ENCODE measurements around the gene XYLT1. TPM values are rescaled to one million over a fixed set of nuclear protein-coding genes. Genes with fewer than 3 reads are reported as not detected.

Gene XYLT1, protein sequence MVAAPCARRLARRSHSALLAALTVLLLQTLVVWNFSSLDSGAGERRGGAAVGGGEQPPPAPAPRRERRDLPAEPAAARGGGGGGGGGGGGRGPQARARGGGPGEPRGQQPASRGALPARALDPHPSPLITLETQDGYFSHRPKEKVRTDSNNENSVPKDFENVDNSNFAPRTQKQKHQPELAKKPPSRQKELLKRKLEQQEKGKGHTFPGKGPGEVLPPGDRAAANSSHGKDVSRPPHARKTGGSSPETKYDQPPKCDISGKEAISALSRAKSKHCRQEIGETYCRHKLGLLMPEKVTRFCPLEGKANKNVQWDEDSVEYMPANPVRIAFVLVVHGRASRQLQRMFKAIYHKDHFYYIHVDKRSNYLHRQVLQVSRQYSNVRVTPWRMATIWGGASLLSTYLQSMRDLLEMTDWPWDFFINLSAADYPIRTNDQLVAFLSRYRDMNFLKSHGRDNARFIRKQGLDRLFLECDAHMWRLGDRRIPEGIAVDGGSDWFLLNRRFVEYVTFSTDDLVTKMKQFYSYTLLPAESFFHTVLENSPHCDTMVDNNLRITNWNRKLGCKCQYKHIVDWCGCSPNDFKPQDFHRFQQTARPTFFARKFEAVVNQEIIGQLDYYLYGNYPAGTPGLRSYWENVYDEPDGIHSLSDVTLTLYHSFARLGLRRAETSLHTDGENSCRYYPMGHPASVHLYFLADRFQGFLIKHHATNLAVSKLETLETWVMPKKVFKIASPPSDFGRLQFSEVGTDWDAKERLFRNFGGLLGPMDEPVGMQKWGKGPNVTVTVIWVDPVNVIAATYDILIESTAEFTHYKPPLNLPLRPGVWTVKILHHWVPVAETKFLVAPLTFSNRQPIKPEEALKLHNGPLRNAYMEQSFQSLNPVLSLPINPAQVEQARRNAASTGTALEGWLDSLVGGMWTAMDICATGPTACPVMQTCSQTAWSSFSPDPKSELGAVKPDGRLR
- 0.26 and 0.65 TPM in 2 replicates for total RNA-seq

DNA sequence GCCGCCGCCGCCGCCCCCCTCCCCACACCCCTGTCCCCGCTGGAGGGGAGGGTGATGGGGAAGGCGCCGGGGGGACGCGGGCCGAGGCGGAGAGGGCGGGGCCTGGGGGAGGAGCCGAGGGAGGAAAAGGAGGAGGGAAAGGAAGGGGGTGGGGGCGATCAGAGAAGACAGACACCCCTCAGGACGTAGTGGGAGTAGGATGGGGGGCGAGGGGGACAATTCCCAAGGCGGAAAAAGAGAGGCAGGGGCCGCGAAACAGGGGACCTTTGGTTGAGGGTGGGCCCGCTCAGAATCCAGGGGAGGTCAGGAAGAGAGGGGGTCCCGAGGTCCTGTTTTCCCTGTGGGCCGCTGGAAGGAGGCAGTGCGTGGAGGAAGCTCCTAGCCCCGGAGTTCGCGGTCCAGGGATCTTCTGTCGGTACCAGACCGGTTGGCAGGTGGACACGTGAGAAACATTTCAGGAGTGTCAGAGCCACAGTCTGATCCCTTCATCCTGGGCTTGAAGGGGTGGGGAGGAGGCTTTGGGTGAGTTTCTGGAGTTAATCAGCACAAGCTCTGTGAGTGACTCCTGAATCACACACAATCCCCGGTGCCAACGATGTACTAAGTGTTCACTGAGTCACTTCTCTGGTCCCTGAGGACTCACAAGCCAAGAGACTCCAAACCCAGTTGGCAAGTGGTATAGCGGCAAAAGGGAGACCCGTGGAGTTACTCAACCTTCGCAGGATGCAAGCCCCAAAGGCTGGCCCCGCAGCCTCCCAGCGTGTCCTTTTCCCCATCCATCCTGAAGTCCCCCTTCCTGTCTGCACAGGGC, at the start of gene XYLT1:
Gene XYLT1, minus strand, starts transcription at position 53 of the 811 bp plus-strand sequence. CDS start 164 bp downstream, outside the sequence.

Measured in dermis lymphatic vessel endothelial cell (primary cell).